SK-N-SH treated with all-trans-retinoic acid at 6 μM for 48 hours (cell line): ENCODE measurements around the gene PRKCQ.

Source experiments
- CSDC2 ChIP-seq: fragments of 250-450 bp; sonication (Bioruptor Pico); IDR thresholded peaks from 2 replicates; pipeline ENCODE4 v1.5.0; 2020; ENCODE audit warnings: mild to moderate bottlenecking, moderate library complexity
- OSR1 ChIP-seq: fragments of 250-450 bp; sonication (Bioruptor Pico); IDR thresholded peaks from 2 replicates; pipeline ENCODE4 v1.8.0; 2022; ENCODE audit warnings: moderate library complexity, mild to moderate bottlenecking, inconsistent platforms
- PPARA ChIP-seq: fragments of 250-450 bp; sonication (Bioruptor Pico); IDR thresholded peaks from 2 replicates; pipeline ENCODE4 v1.5.0; 2020; ENCODE audit warnings: mild to moderate bottlenecking, borderline replicate concordance
- ZFP3 ChIP-seq: fragments of 250-450 bp; sonication (Bioruptor Pico); IDR thresholded peaks from 2 replicates; pipeline ENCODE4 v1.5.0; 2020; ENCODE audit warnings: mild to moderate bottlenecking, moderate library complexity
- ZNF8 ChIP-seq: fragments of 450-650 bp; formaldehyde crosslinking; IDR thresholded peaks from 2 replicates; pipeline ENCODE4 v1.5.0; 2020; ENCODE audit warnings: mild to moderate bottlenecking, moderate library complexity
- TF ChIP-seq, protein P1 (sequence below): fragments of 250-450 bp; sonication (Bioruptor Pico); IDR thresholded peaks from 2 replicates; pipeline ENCODE4 v1.5.1; 2021; ENCODE audit warnings: mild to moderate bottlenecking, moderate library complexity
- TF ChIP-seq, protein P2 (sequence below): fragments of 250-450 bp; sonication (Bioruptor Pico); IDR thresholded peaks from 2 replicates; pipeline ENCODE4 v1.5.1; 2020; ENCODE audit warnings: low read depth, mild to moderate bottlenecking, moderate library complexity
- TF ChIP-seq, protein P3 (sequence below): fragments of 250-450 bp; sonication (Bioruptor Pico); IDR thresholded peaks from 2 replicates; pipeline ENCODE4 v1.8.0; 2020; ENCODE audit warnings: mild to moderate bottlenecking, moderate library complexity, borderline replicate concordance

DNA sequence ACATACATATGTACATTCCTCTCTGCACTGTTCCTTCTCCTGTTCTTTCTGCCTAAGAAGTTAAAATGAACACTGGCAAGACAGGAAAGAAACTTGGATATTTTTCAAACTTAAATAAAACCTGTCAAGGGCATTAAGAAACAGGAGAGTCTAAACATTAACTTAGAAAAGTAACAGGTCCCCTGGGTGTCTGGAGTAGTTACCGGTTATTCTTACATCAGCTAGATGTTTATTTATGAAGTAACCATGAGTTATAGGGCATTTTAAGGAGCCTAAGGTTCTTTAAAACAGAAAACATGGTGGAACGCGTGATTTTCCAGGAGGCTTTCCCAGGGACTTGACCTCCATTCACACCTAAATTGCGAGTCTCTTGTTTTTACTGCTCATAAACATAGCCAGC lies 148.2 kb downstream of the PRKCQ start:
- TF ChIP-seq, protein P1, sequence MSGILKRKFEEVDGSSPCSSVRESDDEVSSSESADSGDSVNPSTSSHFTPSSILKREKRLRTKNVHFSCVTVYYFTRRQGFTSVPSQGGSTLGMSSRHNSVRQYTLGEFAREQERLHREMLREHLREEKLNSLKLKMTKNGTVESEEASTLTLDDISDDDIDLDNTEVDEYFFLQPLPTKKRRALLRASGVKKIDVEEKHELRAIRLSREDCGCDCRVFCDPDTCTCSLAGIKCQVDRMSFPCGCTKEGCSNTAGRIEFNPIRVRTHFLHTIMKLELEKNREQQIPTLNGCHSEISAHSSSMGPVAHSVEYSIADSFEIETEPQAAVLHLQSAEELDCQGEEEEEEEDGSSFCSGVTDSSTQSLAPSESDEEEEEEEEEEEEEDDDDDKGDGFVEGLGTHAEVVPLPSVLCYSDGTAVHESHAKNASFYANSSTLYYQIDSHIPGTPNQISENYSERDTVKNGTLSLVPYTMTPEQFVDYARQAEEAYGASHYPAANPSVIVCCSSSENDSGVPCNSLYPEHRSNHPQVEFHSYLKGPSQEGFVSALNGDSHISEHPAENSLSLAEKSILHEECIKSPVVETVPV: no peak
- TF ChIP-seq, protein P2, sequence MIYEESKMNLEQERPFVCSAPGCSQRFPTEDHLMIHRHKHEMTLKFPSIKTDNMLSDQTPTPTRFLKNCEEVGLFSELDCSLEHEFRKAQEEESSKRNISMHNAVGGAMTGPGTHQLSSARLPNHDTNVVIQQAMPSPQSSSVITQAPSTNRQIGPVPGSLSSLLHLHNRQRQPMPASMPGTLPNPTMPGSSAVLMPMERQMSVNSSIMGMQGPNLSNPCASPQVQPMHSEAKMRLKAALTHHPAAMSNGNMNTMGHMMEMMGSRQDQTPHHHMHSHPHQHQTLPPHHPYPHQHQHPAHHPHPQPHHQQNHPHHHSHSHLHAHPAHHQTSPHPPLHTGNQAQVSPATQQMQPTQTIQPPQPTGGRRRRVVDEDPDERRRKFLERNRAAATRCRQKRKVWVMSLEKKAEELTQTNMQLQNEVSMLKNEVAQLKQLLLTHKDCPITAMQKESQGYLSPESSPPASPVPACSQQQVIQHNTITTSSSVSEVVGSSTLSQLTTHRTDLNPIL (CRISPR knock-in tag): no peak
- TF ChIP-seq ZFP3 (CRISPR knock-in tag): no peak
- no peak for TF ChIP-seq ZNF8 (CRISPR knock-in tag)
- TF ChIP-seq, protein P3, sequence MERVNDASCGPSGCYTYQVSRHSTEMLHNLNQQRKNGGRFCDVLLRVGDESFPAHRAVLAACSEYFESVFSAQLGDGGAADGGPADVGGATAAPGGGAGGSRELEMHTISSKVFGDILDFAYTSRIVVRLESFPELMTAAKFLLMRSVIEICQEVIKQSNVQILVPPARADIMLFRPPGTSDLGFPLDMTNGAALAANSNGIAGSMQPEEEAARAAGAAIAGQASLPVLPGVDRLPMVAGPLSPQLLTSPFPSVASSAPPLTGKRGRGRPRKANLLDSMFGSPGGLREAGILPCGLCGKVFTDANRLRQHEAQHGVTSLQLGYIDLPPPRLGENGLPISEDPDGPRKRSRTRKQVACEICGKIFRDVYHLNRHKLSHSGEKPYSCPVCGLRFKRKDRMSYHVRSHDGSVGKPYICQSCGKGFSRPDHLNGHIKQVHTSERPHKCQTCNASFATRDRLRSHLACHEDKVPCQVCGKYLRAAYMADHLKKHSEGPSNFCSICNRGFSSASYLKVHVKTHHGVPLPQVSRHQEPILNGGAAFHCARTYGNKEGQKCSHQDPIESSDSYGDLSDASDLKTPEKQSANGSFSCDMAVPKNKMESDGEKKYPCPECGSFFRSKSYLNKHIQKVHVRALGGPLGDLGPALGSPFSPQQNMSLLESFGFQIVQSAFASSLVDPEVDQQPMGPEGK: no peak
- no peak for TF ChIP-seq PPARA (CRISPR knock-in tag)
- no peak for TF ChIP-seq CSDC2 (CRISPR knock-in tag)
- no peak for TF ChIP-seq OSR1 (CRISPR knock-in tag)
